Stimulated activated CD4-positive, alpha-beta T cell treated with anti-CD3 and anti-CD28 coated beads, Interleukin-15, amount 100 ng/mL, for 1 hour (primary cell): ENCODE results near the gene ERVK3-1.
"Not testable (repeated sequence)": the region's sequence is repeated elsewhere in the genome, so short reads cannot be mapped to it uniquely, and the experiment has no call there.

ENCODE experiments used
- DNase-seq, 2 donors: peaks; one replicate each; pipeline ENCODE4 v3.0.0-alpha.2; 2020; ENCODE audit warnings: low read depth in 1 of 2, low spot score in 1 of 2

The ERVK3-1 gene

GRCh38 chr19:58338825-58339558, 33.8 kb downstream of the ERVK3-1 start:
- no peak for DNase-seq

- DNase-seq: no peak
These were observed 40.4 kb downstream of the ERVK3-1 start for GRCh38 chr19:58345558-58345957.

- DNase-seq: peak; percentile 43 to 53
These were observed 42.1 kb downstream of the ERVK3-1 start for GRCh38 chr19:58346961-58347929.

GRCh38 chr19:58348080-58348479, 42.9 kb downstream of the ERVK3-1 start:
- DNase-seq: not testable (repeated sequence)

GRCh38 chr19:58349590-58349989, 44.4 kb downstream of the ERVK3-1 start:
- DNase-seq: no peak

GRCh38 chr19:58350001-58350861, 45.1 kb downstream of the ERVK3-1 start:
- DNase-seq: no peak

GRCh38 chr19:58350871-58351557, 45.8 kb downstream of the ERVK3-1 start:
- no peak for DNase-seq

- DNase-seq: no peak
These were observed 46.3 kb downstream of the ERVK3-1 start for GRCh38 chr19:58351558-58351878.

GRCh38 chr19:58351990-58352755, 47.0 kb downstream of the ERVK3-1 start:
- no peak for DNase-seq

GRCh38 chr19:58352760-58353671, 47.8 kb downstream of the ERVK3-1 start, which contains the start of gene A1BG:
TSS of gene A1BG (minus strand) at chr19:58353492. CDS start at chr19:58353437, 55 bp downstream.
- DNase-seq: no peak

- DNase-seq: no peak
These were observed 48.7 kb downstream of the ERVK3-1 start for GRCh38 chr19:58353717-58354477.

- no peak for DNase-seq
These were observed 49.4 kb downstream of the ERVK3-1 start for GRCh38 chr19:58354478-58355030.

GRCh38 chr19:58355215-58355796, 50.1 kb downstream of the ERVK3-1 start:
- DNase-seq: no peak

GRCh38 chr19:58355908-58356765, 51.0 kb downstream of the ERVK3-1 start:
- no peak for DNase-seq

- DNase-seq: no peak
These were observed 51.7 kb downstream of the ERVK3-1 start for GRCh38 chr19:58356766-58357480.
